HL-60/S4 treated with phorbol 12-myristate 13-acetate at 8.2 ng/mL for 4 days and 3 days (cell line): ENCODE measurements around the gene PEX11B.

ENCODE experiments used
- in situ Hi-C: fragments of 300-500 bp; cut with MboI; formaldehyde crosslinking; loops from 2 replicates; pipeline ENCODE4 v1.15.0; 2022; ENCODE audit warnings: low sequenced_read_pairs

Gene PEX11B, protein sequence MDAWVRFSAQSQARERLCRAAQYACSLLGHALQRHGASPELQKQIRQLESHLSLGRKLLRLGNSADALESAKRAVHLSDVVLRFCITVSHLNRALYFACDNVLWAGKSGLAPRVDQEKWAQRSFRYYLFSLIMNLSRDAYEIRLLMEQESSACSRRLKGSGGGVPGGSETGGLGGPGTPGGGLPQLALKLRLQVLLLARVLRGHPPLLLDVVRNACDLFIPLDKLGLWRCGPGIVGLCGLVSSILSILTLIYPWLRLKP

DNA sequence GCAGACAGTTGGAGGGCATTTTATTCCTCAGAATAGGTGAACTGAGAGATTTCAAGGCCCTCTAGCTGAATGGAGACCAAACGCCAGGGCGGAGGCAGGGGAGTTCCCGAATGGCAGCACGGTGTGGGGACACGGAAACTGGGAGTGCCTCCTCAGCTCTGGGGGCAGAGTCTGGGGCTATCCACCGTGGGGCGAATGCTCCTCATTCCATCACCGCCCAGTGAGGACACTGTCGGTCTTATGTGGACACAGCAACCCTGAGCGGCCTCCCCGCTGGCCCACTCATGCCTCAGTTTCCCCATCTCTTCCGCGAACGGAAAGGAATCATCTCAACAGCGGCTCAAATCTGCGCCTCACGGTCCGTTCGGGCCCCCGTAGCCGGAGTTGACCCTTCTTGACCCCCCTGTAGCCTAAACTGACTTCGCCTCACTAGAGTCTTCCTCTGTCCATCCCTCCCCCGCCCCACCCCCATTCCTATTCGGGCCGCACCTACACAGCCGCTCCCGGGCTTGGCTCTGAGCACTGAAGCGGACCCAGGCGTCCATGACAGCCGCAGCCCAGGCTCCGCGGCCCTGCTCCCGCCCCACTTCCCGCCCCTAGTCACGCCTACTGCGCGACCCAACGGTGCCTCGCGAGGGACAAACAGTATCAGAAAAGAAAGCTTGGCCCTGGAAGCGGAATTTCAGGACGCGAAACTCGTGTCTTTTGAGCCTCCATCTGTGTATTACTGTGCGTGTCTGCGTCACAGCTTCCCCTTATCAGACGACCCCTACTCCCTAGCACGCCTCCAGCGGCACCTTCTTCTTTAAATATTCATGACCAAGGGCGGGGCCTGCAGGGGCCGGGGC, at the start of gene PEX11B:
TSS of gene PEX11B (minus strand) at position 574 of the 848 bp plus-strand sequence. CDS start at position 545, 29 bp downstream.
- in situ Hi-C loops, result no loop called here

DNA sequence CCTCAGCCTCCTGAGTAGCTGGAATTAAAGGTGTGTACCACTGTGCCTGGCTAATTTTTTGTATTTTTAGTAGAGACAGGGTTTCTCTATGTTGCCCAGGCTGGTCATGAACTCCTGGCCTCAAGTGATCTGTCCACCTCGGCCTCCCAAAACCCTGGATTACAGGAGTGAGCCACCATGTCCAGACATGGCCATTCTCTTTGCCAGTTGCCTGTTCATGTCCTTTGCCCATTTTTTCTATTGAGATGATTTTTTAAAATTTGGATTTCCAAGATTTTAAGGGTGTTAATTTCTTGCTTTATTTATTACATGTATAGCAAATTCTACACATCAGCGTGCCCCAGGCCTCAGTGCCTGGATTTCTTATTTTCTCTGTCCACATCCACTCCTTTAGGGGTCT, 48.8 kb upstream of the PEX11B start:
- in situ Hi-C loops, result no loop called here

DNA sequence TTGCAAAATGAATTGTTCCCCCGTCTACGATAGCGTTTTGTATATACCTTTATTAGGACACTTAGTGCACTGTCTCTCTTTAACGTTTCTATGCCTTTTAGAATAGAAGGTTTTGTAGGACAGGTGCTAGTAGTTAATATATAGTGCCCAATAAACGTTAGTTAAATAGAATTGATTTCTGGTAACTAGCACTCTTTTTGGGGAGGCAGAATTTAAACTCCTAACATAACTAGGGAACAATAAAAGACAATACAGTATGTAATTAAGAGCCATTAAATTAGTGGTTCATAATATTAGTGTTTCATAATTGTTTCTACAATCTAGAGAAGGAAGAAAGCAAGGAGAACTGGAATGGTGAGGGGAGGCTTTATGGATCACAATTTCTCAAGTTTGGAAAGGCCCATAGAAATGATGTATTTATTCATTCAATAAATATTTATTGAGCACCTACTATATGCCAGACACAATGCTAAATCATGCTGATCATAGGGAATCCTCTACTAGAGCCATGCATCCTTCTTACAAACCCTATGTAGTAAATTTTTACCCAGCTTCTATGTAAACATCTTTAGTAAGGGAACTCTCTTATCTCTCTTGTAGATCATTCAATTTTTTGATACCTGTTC, 46.7 kb upstream of the PEX11B start:
- in situ Hi-C loops, result no loop called here

DNA sequence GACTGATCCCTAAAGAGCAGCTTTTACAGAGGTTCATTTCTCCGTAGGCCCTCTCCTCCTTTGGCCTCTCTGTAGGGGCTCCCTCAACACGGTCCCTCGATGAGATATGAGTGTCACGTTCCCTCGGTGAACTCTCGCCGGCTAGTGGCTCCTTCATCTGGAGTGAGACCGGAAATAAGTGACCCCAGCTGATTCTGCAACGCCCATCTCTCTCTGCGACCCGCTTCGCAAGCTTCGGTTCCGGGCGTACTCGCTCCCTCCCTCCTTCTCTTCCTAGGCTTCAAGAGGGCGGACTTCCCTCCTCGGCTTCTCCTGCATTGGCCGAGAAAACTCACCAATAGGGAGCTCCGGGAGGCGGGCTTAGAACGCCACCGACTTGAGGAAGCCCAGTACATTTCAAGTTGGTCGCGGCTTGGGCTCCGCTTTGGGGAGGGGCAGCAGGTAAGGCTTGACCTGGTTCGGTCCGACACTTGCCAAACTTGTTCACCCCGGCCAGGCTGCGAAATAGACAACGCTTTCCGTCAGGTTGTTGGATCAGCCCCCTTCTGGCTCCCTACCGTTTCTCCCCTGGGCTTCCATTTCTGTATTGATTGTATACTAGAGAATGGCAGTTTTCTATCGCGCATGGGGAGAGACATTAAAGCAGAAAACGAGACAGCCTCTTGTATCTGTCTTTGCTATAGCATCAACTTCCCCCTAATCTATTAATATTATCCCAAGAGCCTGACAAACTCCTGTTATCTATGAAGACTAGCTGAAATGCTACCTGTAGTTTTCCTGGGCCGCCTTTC, 46.0 kb upstream of the PEX11B start, which contains the start of the genes ANKRD34A and POLR3GL:
TSS of gene ANKRD34A (minus strand) at position 248 of the 791 bp plus-strand sequence. CDS start 2,816 bp downstream, outside the sequence.
TSS of gene POLR3GL (plus strand) at position 363 of the 791 bp plus-strand sequence. CDS start 10,176 bp downstream, outside the sequence.
- in situ Hi-C loops, result no loop called here

DNA sequence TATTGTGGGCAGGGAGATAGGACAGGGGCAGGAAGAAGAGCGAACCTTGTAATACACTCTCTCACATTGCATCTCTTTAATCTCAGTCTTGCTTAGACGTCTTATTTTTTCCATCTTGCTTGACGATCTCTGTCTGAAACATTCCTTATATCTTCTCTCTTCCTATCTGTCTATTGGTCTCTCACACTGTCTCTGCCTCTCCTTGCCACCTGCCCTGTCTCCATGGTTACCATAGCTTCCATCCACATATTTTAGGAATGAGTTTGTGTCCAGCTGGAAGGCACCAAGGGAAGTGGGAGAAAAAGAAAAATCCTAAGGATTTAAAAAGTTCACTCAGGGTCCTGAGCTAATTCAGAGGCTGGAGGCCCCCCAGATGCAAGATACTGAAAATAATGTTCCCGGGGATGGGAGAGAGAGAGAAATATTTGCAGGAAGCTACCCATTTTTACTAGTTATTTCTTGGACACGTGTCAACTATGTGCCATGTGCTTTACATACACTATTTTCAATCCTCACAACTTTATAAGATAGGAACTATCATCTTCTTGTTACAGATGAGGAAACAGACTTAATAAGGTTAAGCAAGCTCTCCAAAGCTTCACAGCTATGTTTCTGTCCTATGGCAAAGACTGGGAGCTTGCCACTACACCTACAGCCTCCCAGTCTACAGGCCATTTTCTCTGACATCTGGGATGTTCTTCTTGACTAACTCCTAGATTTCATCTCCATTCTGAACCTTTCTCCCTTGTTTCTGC, 44.9 kb upstream of the PEX11B start:
- in situ Hi-C loops, result no loop called here

DNA sequence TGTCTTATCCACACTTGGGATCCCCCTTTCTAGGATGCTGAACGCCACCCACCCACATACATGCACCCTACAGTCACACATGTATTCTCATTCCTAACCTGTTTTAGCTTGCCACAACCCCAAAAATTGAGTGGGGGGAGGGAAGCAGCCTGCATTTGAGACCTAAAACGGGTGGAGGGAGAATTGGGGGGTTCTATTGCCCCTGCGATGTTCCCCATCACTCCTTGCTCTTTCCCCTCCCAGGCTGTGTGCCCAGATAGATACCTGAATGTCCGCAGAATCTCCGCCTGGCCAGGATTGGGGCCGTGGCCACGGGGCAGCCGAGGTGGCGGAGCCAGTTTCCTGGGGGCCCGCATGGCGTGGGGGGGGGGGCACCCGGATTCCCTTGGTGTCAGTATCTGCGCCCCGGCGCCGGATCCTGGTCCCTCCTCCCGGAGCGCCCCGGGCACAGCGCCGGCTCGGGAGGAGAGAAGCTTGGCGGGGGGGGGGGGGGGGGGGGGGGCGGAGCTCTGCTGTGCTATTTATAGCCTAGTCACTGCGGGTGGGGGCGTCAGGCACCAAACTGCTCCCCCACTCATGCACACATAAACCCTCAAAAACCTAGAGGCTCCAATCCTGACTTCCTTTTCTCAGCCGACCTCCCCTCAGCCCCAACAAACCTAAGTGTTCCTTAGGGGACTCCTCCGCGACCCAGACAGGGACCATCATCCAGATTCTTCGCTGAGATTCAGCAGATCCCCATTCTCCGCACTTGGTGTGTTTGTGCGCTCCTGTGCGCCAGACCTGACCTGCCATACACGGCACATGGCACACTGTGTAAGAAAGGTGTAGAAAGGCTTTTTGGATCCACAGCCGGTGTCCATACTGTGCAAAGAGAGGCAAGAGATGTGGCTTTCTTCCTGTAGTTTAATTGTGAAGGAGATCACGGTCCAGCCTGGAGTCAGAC, 43.9 kb upstream of the PEX11B start:
- in situ Hi-C loops, result no loop called here

DNA sequence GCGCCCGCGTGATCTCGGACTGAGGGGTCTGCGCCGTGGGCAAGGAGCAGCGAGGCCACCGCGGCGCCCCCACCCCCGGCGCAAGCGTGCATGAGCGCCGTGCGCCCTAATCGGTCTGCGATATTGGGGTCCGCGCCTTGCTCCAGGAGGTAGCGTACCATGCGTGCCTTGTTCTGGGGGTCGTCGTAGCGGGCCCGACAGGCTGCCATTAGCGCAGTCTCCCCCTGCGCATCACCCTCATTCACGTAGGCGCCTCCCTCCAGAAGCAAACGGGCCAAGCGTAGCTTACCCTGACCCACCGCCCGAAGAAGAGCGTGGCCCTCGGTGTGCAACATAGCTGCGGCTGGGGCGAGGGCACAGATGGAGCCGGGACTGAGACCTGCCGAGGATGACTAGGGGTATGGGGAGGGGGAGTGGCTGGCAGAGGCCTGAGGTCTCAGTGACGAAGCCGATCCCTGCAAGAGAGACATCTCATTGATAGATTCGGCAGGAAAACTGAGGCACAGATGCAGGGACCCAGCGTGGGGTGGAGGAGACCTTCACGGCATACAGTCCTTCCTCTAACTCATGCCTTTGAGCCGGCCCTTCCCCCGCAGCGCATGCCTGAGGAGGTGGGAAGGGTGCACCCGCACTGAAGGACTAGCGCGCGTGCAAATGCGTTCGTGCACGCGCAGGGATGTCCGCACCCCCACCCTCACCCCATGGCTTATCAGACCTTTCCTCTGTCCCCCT, 43.1 kb upstream of the PEX11B start:
- in situ Hi-C loops, result no loop called here

DNA sequence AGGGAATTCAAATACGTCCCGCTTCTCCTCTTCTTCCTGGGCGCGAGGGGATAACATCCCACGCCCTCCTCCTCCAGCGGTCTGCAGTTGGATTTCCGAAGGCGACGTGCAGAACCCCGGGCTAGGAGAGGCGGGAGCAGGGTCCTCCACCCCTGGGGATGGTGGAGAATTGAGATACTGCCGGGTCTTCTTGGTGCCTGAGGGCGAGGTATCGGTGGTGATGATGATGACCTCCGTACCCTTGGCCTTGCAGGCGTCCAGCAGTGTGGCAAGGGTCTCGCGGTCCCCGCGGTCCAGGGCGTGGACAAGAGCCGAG, 42.5 kb upstream of the PEX11B start:
- in situ Hi-C loops, result no loop called here

DNA sequence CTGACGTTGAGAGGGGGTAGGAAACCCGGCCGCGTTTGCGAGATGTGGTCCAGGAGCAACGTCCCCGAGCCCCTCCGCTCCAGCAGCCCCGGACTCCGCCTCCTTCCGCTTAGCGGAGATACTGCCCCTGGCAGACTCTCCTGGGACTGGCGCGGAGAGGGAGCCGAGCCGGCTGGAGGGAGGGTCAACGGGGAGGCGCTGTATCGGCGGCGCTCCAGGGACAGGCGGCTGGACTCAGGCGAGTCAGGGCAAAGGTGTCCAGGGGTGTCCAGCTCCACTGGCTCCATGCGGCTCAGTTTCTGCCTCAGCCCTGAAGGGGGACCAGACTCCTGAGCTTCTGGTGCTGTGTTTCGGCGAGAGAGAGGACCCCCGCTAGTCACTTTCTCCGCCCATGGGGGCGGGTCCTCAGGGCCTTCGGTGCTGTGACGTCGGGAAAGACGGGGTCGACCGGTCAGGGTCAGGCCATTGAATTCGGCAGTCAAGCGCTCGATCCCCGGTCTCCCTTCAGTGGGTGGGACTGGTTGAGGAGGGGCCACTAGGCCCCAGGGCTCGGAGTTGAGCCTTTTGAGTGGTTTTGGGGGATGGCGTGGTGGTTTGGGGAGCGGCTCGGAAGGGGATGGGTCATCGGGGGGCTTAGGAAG, 42.1 kb upstream of the PEX11B start:
- in situ Hi-C loops, result no loop called here

DNA sequence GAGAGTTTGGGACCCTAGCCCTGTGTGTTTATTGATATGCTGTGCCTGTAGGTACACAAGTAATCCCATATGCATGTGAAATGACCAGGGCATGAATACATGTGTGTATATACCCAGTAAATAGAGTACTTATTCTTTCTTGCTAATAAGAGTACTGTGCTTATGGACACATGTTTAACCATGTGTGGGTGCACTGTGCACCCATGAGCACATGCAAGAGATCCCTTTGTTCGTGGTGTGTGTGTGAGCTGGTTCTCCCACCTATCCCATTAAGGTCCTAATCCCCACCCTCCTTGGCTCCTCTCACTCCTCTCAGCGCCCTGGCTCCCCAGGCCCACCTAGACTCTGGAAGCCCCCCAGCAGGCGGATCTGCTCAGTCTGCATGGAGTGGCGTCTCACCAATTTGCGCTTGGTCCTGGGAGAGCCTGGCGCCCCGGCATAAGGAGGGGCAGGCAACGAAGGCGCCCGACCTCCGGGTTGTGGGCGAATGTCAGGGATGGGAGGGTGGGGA, 41.5 kb upstream of the PEX11B start:
- in situ Hi-C loops, result no loop called here

DNA sequence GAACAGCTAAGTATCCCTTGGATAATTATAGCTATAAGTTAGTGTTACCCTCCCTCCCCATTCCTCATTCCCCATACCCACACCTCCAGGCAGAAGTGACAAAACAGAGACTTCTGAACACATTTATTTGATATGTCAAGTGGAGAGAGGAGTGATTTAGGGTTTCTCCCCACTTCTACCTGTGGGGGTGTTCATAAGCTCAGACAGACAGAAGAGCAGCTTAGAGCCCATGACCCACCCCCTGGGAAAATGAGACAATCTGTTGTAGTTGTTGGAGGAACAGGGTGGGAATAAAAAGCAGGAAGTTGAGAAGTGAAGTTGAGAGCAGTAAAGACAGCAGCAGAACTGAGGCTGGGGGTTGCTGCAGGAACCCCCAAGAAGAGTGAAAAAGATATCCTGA, 40.8 kb upstream of the PEX11B start:
- in situ Hi-C loops, result no loop called here

DNA sequence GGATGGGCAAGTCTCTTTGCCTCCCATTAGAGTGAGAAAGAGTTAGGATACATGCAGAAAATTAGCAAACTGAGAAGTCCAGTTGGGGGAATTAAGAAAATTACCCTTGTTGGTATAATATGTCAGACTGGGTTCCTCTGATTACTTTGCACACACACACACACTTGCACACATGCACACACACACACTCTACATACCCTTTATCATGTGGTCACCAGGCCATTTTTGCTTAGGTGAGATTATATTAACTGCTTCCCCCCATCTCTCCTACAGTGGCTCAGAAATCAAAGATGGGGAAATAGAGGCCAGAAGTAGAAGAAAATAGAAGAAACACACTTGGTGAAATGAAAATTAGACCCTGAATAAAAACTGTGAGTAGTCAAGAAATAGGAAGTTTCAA, 40.2 kb upstream of the PEX11B start:
- in situ Hi-C loops, result no loop called here

DNA sequence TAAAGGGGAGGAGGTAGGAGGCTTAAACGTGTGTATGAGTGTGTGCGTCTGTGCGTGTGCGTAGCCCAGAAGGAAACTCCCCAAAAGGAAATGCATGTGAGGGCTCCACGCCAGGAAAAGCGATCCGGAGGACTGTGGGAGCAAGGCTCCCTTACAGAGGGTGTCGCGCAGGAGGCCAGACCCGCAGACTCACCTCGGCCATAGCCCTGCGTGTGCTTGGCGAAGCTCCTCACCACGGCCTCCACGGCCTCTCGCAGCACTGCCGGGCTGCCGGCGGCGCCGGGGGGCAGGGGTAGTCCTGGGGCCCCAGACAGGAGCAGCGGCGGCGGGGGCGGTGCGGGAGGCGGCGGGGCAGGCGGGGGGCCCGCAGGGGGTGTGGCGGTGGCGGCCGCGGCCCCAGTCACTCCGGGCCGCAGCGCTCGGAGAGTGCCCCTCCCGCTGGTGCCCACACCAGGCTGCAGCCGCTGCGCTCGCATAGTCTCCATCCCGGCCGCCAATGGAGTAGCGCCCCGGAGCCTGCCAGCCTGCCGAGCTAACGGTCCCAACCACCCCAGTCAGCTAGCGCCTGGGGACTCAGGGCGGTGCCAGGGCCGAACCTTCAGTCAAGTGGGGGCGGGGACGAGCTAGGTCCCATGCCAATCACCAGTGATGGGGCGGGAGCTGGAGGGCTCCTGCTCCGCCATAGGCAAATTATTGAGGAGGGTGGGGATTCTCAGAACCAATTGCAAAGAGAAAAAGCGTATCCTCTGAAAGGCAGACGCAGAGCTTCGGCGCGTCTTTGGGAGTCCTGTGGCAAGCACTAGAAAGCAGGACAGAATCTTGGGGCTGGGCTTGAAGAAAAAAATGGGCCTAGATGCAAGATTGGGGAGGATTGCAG, 39.2 kb upstream of the PEX11B start, which contains the start of gene LIX1L:
TSS of gene LIX1L (minus strand) at position 575 of the 877 bp plus-strand sequence. CDS start at position 485, 90 bp downstream.
- in situ Hi-C loops, result no loop called here

DNA sequence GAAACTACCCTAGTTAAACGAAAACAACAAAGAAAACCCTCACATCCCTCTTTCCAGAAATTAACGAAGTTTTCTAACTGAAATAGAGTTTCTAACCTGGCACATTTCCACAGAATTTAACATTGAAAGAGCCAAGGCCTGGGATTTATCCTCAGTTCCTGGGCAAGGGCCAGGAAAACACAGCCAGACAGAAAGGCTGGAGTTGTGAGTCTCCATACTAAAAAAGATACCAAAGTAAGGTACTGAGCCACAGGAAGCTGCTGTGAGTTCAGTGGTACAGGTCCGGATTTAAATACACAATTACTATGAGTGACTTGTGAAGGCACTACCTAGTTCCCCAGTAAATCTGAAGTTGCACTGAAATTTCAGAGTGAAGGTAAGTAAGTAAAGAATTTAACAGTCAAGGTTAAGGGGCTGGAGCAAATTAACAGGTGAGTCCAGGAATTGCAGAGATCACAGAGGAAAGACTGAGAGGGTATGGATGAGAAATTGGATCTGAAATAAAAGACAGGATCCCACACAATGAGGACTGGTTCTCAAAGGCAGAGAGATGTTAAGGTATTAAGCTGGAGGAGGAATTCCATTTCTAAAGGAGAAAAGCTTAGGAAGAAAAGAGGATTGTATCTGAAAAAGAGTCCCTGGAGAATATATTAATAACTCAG, 38.4 kb upstream of the PEX11B start:
- in situ Hi-C loops, result no loop called here

DNA sequence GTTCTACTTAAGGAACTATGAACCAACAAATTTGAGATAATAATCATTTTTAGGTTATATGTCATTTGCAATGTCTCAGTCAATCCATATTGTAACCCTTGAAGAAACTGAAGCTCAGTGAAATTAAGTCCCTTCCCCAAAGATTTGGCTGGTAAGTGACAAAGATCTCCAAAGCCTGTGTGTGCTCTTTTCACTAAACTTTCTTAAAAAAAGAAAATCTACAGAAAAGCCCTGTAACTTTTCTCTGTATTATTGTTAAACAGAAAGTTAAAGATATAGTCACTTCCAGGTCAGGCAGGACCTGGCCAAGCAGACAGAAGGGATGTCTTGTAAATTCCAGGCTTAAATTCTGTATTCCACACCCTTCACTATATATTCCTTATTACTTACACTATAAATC, 37.8 kb upstream of the PEX11B start:
- in situ Hi-C loops, result no loop called here

DNA sequence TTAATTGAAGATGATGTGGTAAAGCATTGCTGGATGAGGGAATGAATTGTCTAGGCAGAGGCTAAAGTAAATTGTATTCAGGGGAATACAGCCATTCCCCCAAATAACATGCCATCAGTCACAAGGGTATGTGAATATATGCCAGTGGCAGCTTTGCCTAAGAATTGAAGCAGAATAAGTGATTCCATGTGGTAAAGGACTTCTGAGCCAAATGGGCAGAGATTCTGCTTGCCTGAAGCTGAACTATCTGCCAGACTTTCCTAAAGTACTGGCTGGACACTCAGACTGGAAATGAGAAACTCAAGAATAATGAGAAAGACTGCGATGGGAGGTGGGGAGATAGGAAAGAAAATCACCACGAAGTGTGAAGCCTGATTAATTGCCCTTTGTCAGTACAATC, 36.9 kb upstream of the PEX11B start:
- in situ Hi-C loops, result no loop called here
